Right lobe of liver (tissue), 4 donors: Measurements from ENCODE around the gene SYMPK.

ENCODE experiments used
- CTCF ChIP-seq, 4 donors: fragments of 200-600 bp in 3 of 4; fragments of 450-650 bp in 1 of 4; IDR thresholded peaks; one replicate each; pipeline versions ENCODE4 v1.5.1 to v1.8.0; 2016 to 2022; ENCODE audit warnings: antibody characterized with exemption in 4 of 4, mild to moderate bottlenecking in 2 of 4
- POLR2A ChIP-seq: fragments of 450-650 bp; IDR thresholded peaks from one replicate; pipeline ENCODE4 v1.6.1; 2017; ENCODE audit warnings: antibody characterized with exemption, mild to moderate bottlenecking
- donor health status: DM: no; HTN: no; CAD: no.
- donor health status: DM: no; HTN: no; CAD: no.
- donor health status: DM: no; HTN: yes; CAD: no.

GRCh38 chr19:45766869-45767346 lies 96.0 kb downstream of the SYMPK start:
- no peak for TF ChIP-seq CTCF (IDR thresholded peaks at IDR 0.05)
- no peak for TF ChIP-seq POLR2A
